RWPE2 (cell line): ENCODE data around the gene RALGAPA2.

ENCODE experiments used
- ATAC-seq: fragments of 200-7000 bp; cut with Tn5 transposase; 3 replicates; pipeline ENCODE4 v1.9.1; 2021; ENCODE audit warnings: low read depth
- DNase-seq: peaks from one replicate; pipeline ENCODE4 v3.0.0-alpha.2; 2020; ENCODE audit warnings: low spot score
- H3K27ac ChIP-seq: fragments of 450-650 bp; 2 replicates; pipeline ENCODE4 v1.5.1; 2017; ENCODE audit warnings: mild to moderate bottlenecking; ENCODE audit not compliant: poor library complexity, severe bottlenecking
- H3K27me3 ChIP-seq: fragments of 250-450 bp; sonication (Bioruptor Pico); 2 replicates; pipeline ENCODE4 v1.5.1; 2021; ENCODE audit warnings: mild to moderate bottlenecking, moderate library complexity; ENCODE audit not compliant: insufficient read depth, poor library complexity, severe bottlenecking
- H3K36me3 ChIP-seq: fragments of 250-450 bp; sonication (Bioruptor Pico); 2 replicates; pipeline ENCODE4 v1.5.1; 2020; ENCODE audit warnings: low read depth, mild to moderate bottlenecking, moderate library complexity
- H3K4me1 ChIP-seq: fragments of 250-450 bp; sonication (Bioruptor Pico); 2 replicates; pipeline ENCODE4 v1.5.1; 2021; ENCODE audit warnings: mild to moderate bottlenecking, moderate library complexity; ENCODE audit not compliant: insufficient read depth, poor library complexity, severe bottlenecking
- H3K4me3 ChIP-seq: fragments of 250-450 bp; sonication (Bioruptor Pico); 2 replicates; pipeline ENCODE4 v1.5.1; 2021; ENCODE audit warnings: mild to moderate bottlenecking, moderate library complexity; ENCODE audit not compliant: severe bottlenecking
- H3K9me3 ChIP-seq: fragments of 250-450 bp; sonication (Bioruptor Pico); 2 replicates; pipeline ENCODE4 v1.5.1; 2021; ENCODE audit warnings: mild to moderate bottlenecking, moderate library complexity; ENCODE audit not compliant: severe bottlenecking
- TF ChIP-seq, protein P1 (sequence below): fragments of 450-650 bp; IDR thresholded peaks from one replicate; pipeline ENCODE4 v1.5.1; 2017; ENCODE audit warnings: mild to moderate bottlenecking, moderate library complexity; ENCODE audit not compliant: poor library complexity, severe bottlenecking

Gene RALGAPA2

GRCh38 chr20:20562507-20562906 lies 149.9 kb downstream of the RALGAPA2 start:
- Histone ChIP-seq H3K4me1 (no peaks in the 10 kb centered on the region), H3K27ac (no peak overlapping the region), H3K4me3 (no peak overlapping the region), H3K9me3 (no peaks in the 10 kb centered on the region), H3K27me3 (no peaks in the 10 kb centered on the region), H3K36me3 (no peaks in the 10 kb centered on the region)
- DNase-seq (no peak), ATAC-seq (no peak)
- TF ChIP-seq, protein P1, sequence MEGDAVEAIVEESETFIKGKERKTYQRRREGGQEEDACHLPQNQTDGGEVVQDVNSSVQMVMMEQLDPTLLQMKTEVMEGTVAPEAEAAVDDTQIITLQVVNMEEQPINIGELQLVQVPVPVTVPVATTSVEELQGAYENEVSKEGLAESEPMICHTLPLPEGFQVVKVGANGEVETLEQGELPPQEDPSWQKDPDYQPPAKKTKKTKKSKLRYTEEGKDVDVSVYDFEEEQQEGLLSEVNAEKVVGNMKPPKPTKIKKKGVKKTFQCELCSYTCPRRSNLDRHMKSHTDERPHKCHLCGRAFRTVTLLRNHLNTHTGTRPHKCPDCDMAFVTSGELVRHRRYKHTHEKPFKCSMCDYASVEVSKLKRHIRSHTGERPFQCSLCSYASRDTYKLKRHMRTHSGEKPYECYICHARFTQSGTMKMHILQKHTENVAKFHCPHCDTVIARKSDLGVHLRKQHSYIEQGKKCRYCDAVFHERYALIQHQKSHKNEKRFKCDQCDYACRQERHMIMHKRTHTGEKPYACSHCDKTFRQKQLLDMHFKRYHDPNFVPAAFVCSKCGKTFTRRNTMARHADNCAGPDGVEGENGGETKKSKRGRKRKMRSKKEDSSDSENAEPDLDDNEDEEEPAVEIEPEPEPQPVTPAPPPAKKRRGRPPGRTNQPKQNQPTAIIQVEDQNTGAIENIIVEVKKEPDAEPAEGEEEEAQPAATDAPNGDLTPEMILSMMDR = no peak

- Histone ChIP-seq H3K27me3 (no peaks in the 10 kb centered on the region), H3K9me3 (no peaks in the 10 kb centered on the region), H3K4me1 (no peaks in the 10 kb centered on the region), H3K27ac (no peak overlapping the region), H3K4me3 (no peak overlapping the region), H3K36me3 (no peaks in the 10 kb centered on the region)
- TF ChIP-seq, protein P1 = no peak
- no peak for DNase-seq
- no peak for ATAC-seq
Measured at GRCh38 chr20:20561841-20562240, 150.6 kb downstream of the RALGAPA2 start.

DNA sequence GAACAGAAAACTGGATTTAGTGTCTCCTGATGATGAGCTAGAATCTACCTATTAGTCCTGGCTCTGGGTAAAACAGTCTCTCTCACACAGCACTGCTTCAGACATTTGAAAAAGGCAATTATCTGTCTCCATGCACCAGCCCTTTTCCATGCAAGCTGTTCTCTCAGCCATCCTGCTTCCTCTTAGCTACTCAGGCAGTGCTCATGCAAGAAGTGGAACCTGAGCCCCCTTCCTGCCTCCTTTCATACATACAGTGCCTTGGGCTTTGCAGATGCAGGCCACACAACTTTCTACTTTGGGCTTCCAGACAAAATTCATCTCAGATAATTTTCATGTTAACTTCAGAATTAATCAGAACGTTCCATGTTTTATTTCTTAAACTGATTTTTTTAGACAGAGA lies 151.3 kb downstream of the RALGAPA2 start:
- DNase-seq = no peak
- H3K27me3 ChIP-seq = no peaks in the 10 kb centered on the region
- H3K36me3 ChIP-seq = no peaks in the 10 kb centered on the region
- TF ChIP-seq, protein P1 = no peak
- no peak overlapping the region for H3K4me3 ChIP-seq
- ATAC-seq = no peak
- H3K9me3 ChIP-seq = no peaks in the 10 kb centered on the region
- no peak overlapping the region for H3K27ac ChIP-seq
- no peaks in the 10 kb centered on the region for H3K4me1 ChIP-seq

DNA sequence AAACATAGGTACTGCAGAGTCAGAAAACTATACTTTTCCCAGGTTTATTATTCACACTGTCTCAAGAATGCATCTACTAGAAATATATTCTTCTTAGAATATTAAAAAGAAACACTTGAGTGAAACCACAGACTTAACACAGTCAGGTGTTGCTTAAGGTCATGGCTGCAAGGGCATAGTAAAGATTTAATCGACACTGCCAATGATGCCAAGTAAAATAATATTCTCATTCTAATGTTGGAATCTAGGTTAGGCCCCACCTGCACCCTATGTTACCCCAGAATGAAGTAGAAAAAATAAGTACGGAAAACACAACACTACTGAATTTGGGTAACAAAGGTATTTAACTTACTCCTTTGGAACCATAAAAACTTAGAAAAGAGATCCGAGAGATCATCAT lies 155.0 kb downstream of the RALGAPA2 start:
- Histone ChIP-seq H3K4me1 (no peaks in the 10 kb centered on the region), H3K4me3 (no peak overlapping the region), H3K9me3 (no peaks in the 10 kb centered on the region), H3K36me3 (no peaks in the 10 kb centered on the region), H3K27ac (no peak overlapping the region), H3K27me3 (no peaks in the 10 kb centered on the region)
- DNase-seq = no peak
- TF ChIP-seq, protein P1 = no peak
- no peak for ATAC-seq

GRCh38 chr20:20555838-20556237 lies 156.6 kb downstream of the RALGAPA2 start:
- no peaks in the 10 kb centered on the region for H3K36me3 ChIP-seq
- TF ChIP-seq, protein P1 = no peak
- DNase-seq = no peak

More at GRCh38 chr20:20555838-20556237, 156.6 kb downstream of the RALGAPA2 start:
- H3K4me1 ChIP-seq = peaks cover 14% of the 10 kb centered on the region
- no peak for ATAC-seq
- H3K4me3 ChIP-seq = no peak overlapping the region
- H3K27ac ChIP-seq = no peak overlapping the region
- H3K9me3 ChIP-seq = no peaks in the 10 kb centered on the region
- no peaks in the 10 kb centered on the region for H3K27me3 ChIP-seq
